Measurements from ENCODE around the gene EMC7. TPM values are rescaled to one million over a fixed set of nuclear protein-coding genes. Genes with fewer than 3 reads are reported as not detected.
A peak's percentile ranks its signal among the peaks of the same experiment; 100 is the strongest.
"Not testable (repeated sequence)": the region's sequence is repeated elsewhere in the genome, so short reads cannot be mapped to it uniquely, and the experiment has no call there.

Gene EMC7
- total RNA-seq, 1 donor from 2014 or later = 38.1 TPM

- DNase-seq (ENCODE audit: low spot score) (no peak), ATAC-seq (no peak)
Observed at GRCh38 chr15:34099914-34100313, 1.7 kb downstream of the EMC7 start.

DNA sequence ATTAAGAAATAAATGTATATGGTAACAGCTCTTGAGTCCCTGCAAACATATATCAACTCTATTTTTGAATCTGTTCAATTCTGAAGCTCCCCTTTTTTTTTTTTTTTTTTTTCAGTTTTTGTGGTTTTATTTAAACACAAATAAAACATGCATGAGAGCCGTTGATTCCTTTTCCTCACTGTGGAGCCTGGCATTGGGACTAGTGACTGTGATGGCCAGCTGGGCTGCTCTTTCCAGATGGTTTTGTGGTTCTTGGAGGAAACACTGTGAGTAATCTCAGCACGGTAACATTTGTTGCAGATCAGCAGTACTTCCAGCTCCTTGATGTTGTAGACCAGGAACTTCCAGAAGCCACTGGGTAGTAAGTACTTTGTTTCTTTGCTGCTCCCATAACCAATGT is 15.9 kb downstream of the EMC7 start:
- no peak for ATAC-seq

DNA sequence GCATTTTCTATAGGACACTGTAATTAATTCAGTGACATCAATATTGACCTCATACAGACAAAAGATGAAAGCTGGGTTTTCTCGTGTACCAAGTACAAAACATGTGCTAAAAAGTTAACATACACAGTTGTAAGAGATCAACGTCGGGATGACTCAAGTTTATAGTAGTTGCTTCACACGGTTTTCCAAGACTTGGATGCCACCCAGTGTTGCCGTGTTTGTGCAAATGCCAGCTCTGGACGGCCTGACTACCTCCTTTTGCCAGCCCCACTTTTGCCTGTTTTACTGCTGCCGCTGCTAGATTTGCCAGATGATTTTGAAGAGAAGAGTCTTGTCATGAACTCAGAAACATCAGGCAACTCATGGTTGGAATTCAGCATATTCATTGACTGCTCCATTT is 17.6 kb downstream of the EMC7 start:
- DNase-seq (ENCODE audit: low spot score) (peak; percentile 71), ATAC-seq (peak; percentile 92)

More for the DNA sequence above, 15.9 kb downstream of the EMC7 start:
- DNase-seq (ENCODE audit: low spot score) = no peak

- DNase-seq (ENCODE audit: low spot score) (no peak), ATAC-seq (no peak)
Observed at GRCh38 chr15:34079904-34080303, 21.8 kb downstream of the EMC7 start.

- ATAC-seq = no peak
- no peak for DNase-seq (ENCODE audit: low spot score)
Observed at GRCh38 chr15:34078900-34079299, 22.8 kb downstream of the EMC7 start.

GRCh38 chr15:34076785-34077184 is 24.9 kb downstream of the EMC7 start:
- DNase-seq (ENCODE audit: low spot score) = no peak
- no peak for ATAC-seq

- DNase-seq (ENCODE audit: low spot score) = no peak
- ATAC-seq = no peak
Observed at GRCh38 chr15:34070003-34070402, 31.7 kb downstream of the EMC7 start.

DNA sequence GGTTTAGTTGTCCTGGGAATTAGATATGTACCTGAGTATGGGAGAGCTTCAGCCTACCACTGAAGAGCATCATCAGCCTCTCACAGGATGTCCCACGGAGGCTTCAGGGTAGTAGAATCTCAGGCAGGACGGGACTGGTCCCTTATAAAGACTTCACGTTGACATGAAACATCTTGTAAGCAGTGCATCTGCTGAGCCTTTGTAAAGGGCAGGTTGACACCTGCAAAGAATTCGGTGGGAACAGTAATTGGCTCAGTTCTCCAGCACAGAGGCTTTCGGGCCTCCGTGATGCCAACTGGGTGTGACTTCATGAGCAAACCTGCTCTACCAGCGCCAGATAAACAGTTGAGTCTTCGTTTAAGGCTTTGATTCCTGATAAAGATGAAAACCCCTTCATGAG is 35.7 kb downstream of the EMC7 start:
- no peak for ATAC-seq
- no peak for DNase-seq (ENCODE audit: low spot score)

DNA sequence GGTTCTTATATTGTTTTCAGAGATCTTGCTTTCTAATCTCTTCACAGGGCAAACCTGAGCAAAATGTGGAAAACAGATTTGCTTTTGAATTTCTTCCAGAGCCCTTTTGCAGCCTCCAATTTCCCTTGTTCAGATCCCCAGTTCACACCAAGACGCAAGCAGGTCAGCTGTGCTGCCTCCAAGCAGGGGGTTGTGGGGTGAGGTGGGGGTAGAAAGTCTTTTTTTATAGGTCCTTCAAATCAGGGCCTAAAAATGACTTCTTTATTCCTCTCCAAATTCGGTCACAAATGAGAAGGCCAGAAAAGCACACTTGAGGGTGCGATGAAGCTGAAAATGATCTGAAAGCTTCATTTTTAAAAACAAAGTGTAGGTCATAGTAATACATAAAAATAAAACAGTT is 36.4 kb downstream of the EMC7 start:
- DNase-seq (ENCODE audit: low spot score) (no peak), ATAC-seq (no peak)

- ATAC-seq (no peak), DNase-seq (ENCODE audit: low spot score) (no peak)
Observed at GRCh38 chr15:34064438-34064837, 37.2 kb downstream of the EMC7 start.

- no peak for DNase-seq (ENCODE audit: low spot score)
- no peak for ATAC-seq
Observed at GRCh38 chr15:34059946-34060345, 41.7 kb downstream of the EMC7 start.

GRCh38 chr15:34059476-34059875 is 42.2 kb downstream of the EMC7 start:
- ATAC-seq = no peak
- DNase-seq (ENCODE audit: low spot score) = no peak

DNA sequence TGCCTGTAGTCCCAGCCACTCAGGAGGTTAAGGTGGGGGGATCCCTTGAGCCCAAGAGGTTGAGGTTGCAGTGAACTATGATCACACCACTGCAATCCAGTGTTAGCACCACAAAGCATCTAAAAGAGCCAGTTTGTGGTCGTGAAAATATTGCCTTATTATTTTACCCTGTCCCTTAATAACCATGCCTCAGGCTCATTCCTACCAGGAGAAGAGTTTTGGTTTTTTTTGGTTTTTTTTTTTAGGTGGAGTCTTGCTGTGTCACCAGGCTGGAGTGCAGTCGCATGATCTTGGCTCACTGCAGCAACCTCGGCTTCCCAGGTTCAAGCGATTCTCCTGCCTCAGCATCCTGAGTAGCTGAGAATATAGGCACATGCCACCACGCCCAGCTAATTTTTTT is 44.8 kb downstream of the EMC7 start:
- DNase-seq (ENCODE audit: low spot score) (no peak), ATAC-seq (no peak)

DNA sequence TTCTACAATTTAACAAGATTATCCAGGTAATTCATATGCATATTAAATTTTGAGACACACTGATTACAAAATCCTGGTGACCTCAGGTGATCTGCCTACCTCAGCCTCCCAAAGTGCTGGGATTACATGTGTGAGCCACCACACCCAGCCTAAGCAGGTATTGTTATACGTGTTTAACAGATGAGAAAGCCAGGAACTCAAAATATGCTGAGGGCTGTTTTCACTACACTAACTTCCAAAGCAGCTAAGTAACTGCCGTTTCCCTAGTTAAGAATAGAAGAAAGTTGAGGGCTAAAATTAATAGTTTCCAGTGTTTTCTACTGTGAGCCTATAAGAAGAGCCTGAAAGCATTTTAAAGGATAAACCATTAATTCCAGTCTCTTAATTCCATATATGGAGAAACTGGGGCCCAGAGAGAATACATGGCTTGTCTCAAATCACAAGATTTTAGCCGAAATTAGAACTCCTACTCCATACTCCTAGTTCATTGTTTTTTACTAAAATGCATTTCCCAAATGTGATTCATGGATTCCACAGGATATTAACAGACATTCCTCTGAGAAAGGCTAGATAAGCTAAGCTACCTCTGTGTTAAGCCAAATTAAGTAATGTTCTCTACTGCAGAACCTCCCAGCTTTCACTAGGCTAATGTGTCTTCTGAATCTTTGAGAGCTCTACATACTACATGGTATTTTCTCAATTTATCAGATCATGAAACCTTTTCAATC is 45.6 kb downstream of the EMC7 start:
- ATAC-seq (no peak), DNase-seq (ENCODE audit: low spot score) (no peak)

DNA sequence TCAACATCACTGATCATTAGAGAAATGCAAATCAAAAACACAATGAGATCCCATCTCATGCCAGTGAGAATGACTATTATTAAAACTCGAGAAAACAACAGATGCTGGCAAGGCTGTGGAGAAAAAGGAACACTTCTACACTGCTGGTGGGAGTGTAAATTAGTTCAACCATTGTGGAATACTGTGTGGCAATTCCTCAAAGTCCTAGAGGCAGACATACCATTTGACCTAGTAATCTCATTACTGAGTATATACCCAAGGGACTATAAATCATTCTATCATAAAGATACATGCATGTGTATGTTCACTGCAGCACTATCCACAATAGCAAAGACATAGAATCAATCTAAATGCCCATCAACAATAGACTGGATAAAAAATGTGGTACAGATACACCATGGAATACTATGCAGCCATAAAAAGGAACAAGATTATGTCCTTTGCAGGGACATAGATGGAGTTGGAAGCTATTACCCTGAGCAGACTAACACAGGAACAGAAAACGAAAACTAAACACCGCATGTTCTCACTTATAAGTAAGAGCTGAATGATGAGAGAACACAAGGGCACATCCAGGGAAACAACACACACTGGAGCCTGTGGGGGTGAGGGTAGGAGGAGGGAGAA is 47.5 kb downstream of the EMC7 start:
- ATAC-seq (no peak), DNase-seq (ENCODE audit: low spot score) (no peak)

- not testable (repeated sequence) for DNase-seq (ENCODE audit: low spot score); ATAC-seq
Observed at GRCh38 chr15:34050385-34050784, 51.3 kb downstream of the EMC7 start.

GRCh38 chr15:34049112-34049511 is 52.5 kb downstream of the EMC7 start:
- DNase-seq (ENCODE audit: low spot score) (no peak), ATAC-seq (no peak)

DNA sequence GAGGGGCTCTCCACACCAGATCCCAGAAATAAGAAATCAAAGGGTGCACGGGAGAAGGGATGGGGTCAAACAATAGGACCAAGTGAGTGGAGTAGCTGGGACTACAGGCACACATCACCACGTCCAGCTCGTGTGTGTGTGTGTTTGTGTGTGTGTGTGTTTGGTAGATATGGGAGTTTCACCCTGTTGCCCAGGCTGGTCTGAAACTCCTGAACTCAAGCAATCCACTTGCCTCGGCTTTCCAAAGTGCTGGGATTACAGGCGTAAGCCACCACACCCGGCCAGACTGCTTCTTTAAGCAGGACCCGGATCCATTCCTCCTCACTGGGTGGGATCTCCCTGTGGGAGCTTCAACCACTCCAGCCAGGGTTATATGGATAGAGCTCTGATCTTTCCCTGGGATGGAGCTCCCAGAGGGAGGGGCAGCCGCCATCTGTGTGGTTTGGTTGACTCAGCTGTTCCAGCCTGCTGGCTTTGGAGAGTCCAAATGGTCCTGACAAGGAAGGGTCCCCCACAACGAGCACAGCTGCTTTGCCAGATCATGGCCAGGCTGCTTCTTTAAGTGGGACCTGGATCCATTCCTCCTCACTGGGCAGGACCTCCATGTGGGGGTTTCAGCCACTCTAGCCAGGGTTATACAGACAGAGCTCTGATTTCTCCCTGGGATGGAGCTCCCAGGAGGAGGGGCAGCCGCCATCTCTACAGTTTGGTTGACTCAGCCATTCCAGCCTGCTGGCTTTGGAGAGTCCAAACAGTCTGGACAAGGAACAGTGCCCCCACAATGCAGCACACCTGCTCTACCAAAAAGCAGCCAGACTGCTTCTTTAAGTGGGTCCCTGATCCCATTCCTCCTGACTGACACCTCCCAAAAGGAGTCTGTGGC is 53.5 kb downstream of the EMC7 start:
- ATAC-seq = no peak
- no peak for DNase-seq (ENCODE audit: low spot score)

DNA sequence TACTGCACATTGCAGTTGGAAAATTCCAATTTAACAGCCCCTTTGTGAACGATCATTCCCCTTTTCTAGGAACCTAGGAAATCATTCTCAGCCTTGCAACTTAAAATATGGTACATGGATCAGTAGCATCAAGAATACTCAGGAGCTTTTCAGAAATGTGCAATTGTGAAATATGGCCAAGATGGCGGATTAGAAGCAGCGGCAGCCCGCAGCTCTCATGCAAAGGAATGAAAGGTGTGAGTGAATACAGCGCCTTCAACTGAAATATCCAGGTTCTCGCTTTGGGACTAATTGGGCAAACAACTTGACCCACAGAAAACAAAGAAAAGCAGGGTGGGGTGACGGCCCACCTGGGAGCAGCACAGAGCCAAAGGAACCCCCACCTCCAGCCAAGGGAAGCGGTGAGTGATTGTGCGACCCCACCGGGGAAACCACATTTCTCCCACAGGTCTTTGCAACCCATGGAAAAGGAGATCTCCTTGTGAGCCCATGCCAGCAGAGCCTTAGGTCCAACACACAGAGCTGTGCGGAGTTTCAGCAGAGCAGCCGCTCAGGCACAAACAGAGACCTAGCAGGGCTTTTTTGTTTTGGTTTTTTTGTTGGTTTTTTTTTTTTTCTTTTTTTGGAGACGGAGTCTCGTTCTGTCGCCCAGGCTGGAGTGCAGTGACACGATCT is 55.1 kb downstream of the EMC7 start:
- DNase-seq (ENCODE audit: low spot score) (no peak), ATAC-seq (no peak)

DNA sequence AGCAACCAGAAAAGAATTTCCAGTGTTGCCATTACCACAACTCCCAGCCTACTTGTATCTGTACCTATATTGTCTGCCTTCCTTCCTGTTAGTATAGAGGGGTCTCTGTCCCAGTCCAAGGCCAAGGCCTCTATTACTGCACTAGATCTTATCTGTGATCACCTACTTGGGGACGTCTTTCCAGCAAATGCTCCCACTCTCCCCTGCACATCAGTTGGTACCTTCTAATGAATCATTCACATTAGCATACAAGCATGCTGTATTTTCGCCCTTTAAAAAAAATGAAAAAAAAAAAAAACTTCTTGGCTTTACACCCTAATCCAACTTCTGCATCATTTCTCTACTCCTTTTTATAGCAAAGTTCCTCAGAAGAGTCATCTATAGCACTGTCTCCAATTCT is 57.8 kb downstream of the EMC7 start:
- ATAC-seq = no peak

GRCh38 chr15:34043391-34043790 is 58.3 kb downstream of the EMC7 start:
- DNase-seq (ENCODE audit: low spot score) = no peak
- ATAC-seq = no peak

More for the DNA sequence above, 57.8 kb downstream of the EMC7 start:
- no peak for DNase-seq (ENCODE audit: low spot score)

All from left lobe of liver (tissue), 2 donors.